WERI-Rb-1 (cell line): ENCODE measurements around the gene GRID1.

Source experiments
- DNase-seq: peaks from one replicate; pipeline ENCODE4 v3.0.0-alpha.2; 2020
- H3K27ac ChIP-seq: fragments of 250-450 bp; sonication (Bioruptor Pico); 2 replicates; pipeline ENCODE4 v1.5.1; 2020; ENCODE audit warnings: mild to moderate bottlenecking, moderate library complexity
- H3K27me3 ChIP-seq: fragments of 250-450 bp; sonication (Bioruptor Pico); 2 replicates; pipeline ENCODE4 v1.5.1; 2021; ENCODE audit warnings: mild to moderate bottlenecking, low read depth, moderate library complexity; ENCODE audit not compliant: insufficient read depth, severe bottlenecking
- H3K36me3 ChIP-seq: fragments of 250-450 bp; sonication (Bioruptor Pico); 2 replicates; pipeline ENCODE4 v1.5.1; 2020; ENCODE audit warnings: mild to moderate bottlenecking, moderate library complexity
- H3K4me3 ChIP-seq: 2 replicates; pipeline ENCODE4 v1.5.1; 2011; ENCODE audit warnings: low read depth, mild to moderate bottlenecking, control low read depth, low read length
- H3K9me3 ChIP-seq: fragments of 250-450 bp; sonication (Bioruptor Pico); 2 replicates; pipeline ENCODE4 v1.5.1; 2021; ENCODE audit warnings: mild to moderate bottlenecking, moderate library complexity; ENCODE audit not compliant: severe bottlenecking
- TF ChIP-seq, protein P1 (sequence below): IDR thresholded peaks from 2 replicates; pipeline ENCODE4 v1.5.1; 2011; ENCODE audit warnings: low read depth, mild to moderate bottlenecking, control low read depth, inconsistent platforms, low read length

The GRID1 gene

DNA sequence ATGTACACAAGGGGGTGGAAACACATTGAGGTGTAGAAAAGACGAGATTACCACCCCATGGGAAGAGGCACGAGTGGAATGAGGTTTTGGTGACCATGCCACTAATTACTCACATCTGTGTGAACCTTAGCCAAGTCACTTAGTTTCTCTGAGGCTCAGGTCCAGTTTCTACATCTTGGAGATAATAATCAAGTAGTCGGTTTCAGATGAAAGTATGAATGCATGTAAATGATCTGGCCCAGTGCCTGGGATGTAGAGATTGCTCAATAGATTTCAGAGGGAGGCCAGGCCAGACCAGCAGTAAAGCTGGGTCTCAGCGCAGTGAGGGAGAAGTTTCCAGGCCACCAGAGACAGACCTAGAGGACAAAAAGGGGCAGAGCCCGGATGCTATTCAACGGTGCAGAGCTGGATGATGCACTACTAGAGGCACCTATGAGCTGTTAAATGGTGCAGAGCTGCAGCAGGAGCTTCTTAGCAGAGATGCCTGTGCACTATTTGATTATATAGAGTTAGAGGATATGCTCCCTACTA, 725.1 kb downstream of the GRID1 start:
- Histone ChIP-seq H3K36me3 (no peaks in the 10 kb centered on the region), H3K27me3 (no peaks in the 10 kb centered on the region), H3K4me3 (no peak overlapping the region), H3K27ac (no peak overlapping the region), H3K9me3 (no peaks in the 10 kb centered on the region)
- no peak for DNase-seq
- TF ChIP-seq, protein P1, sequence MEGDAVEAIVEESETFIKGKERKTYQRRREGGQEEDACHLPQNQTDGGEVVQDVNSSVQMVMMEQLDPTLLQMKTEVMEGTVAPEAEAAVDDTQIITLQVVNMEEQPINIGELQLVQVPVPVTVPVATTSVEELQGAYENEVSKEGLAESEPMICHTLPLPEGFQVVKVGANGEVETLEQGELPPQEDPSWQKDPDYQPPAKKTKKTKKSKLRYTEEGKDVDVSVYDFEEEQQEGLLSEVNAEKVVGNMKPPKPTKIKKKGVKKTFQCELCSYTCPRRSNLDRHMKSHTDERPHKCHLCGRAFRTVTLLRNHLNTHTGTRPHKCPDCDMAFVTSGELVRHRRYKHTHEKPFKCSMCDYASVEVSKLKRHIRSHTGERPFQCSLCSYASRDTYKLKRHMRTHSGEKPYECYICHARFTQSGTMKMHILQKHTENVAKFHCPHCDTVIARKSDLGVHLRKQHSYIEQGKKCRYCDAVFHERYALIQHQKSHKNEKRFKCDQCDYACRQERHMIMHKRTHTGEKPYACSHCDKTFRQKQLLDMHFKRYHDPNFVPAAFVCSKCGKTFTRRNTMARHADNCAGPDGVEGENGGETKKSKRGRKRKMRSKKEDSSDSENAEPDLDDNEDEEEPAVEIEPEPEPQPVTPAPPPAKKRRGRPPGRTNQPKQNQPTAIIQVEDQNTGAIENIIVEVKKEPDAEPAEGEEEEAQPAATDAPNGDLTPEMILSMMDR, result no peak

DNA sequence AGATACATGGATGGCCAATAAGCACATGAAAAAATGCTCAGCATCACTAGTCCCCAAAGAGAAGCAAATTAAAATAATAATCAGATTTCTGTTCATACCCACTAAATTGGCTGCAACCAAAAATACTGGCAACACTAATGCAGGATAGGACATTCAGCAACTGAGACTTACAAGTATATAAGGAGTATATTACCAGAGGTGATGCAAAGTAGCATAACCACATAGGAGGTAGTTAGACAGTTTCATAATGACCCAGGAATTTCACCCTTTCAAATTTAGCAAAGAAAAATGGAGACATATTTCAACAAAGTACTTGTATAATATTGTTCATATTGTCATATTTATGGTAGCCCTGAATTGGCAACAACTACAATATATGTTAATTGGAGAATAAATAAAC, 727.8 kb downstream of the GRID1 start:
- no peaks in the 10 kb centered on the region for H3K27me3 ChIP-seq
- H3K36me3 ChIP-seq, result no peaks in the 10 kb centered on the region
- H3K27ac ChIP-seq, result no peak overlapping the region
- TF ChIP-seq, protein P1, result no peak
- no peak for DNase-seq
- H3K4me3 ChIP-seq, result no peak overlapping the region
- no peaks in the 10 kb centered on the region for H3K9me3 ChIP-seq

DNA sequence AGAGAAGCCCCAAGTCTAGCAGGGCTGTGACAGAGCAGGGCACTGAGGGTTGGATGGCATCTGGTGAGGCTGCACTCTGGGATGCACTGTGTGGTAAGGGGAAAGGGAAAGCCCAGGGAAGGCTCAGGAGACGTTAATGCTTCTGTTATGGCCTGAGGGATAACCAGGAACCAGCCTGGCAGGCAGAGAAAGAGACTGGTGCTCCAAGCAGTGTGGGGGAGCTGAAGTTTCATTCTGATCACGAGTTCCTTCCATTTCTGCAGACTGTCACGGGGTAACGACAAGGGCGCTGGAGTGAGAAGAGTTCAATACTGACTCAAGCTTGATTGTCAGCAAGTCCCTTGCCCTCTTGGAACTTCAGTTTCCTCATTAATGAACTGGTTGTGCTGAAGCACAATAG, 730.9 kb downstream of the GRID1 start:
- H3K27me3 ChIP-seq, result no peaks in the 10 kb centered on the region
- DNase-seq, result no peak
- H3K4me3 ChIP-seq, result no peak overlapping the region
- no peaks in the 10 kb centered on the region for H3K36me3 ChIP-seq
- no peak overlapping the region for H3K27ac ChIP-seq
- no peaks in the 10 kb centered on the region for H3K9me3 ChIP-seq
- TF ChIP-seq, protein P1, result no peak

DNA sequence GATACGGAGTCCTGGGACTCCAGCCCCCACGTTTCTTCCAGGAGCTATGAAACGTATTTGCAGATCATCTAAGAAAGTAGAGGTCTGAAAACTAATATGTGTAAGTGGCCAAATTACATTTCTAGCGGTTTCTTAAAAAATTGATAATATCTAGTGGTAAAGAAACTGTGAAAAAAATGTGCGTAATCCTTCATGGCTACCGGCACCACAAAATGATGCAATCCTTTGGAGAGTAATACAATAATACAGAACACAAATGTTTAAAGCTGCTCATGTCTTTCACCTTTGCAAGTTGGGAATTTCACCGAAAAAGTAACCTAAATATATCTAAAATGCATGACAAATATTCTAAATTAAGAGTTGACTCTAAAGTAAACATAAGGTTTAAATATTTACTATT, 742.1 kb downstream of the GRID1 start:
- TF ChIP-seq, protein P1, result no peak
- Histone ChIP-seq H3K4me3 (no peak overlapping the region), H3K36me3 (no peaks in the 10 kb centered on the region), H3K9me3 (no peaks in the 10 kb centered on the region), H3K27me3 (no peaks in the 10 kb centered on the region), H3K27ac (no peak overlapping the region)
- DNase-seq, result no peak

DNA sequence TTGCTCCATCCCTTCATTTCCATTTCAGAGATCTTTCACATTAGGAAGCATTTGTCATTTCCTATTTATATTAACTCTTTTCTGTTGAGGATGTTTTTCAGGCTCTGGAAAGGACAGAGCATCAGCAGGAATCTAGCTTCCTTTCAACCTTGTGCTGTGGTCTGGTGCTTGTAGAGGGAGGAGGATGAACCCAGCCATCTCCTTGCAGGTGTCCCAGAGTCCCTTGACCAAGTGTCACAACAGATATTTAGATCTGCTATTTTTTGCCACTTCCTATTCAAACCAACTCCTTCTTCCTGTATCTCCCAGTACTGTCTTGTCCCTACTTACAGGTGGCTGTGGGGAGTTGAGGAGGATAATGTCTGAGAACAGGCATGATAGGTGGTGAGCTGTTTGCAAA, 742.8 kb downstream of the GRID1 start:
- H3K27ac ChIP-seq, result no peak overlapping the region
- H3K27me3 ChIP-seq, result no peaks in the 10 kb centered on the region

DNA sequence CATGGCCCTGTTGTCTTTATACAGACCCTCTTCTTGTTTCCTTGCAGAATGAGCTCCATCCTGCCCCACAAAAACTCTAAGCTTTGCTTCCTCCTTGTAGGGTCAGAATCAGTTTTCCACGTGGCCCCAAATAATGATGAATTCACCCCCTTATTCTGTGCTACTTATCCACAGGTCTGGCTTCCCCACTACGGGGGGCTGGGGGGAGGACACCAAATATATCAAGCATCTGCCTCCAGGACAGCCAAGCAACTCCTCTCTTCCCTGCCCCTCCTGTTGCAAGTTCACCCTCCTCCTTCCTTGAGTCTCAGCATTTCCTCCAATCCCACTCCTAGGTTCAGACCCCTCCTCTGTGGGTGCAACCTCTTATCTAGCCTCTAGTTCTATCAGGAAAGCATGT, 743.3 kb downstream of the GRID1 start:
- H3K36me3 ChIP-seq, result no peaks in the 10 kb centered on the region
- H3K4me3 ChIP-seq, result no peak overlapping the region
- H3K27me3 ChIP-seq, result no peaks in the 10 kb centered on the region
- no peak overlapping the region for H3K27ac ChIP-seq
- H3K9me3 ChIP-seq, result no peaks in the 10 kb centered on the region
- TF ChIP-seq, protein P1, result no peak
- no peak for DNase-seq

More for the DNA sequence above, 742.8 kb downstream of the GRID1 start:
- no peaks in the 10 kb centered on the region for H3K36me3 ChIP-seq
- no peak overlapping the region for H3K4me3 ChIP-seq
- no peaks in the 10 kb centered on the region for H3K9me3 ChIP-seq
- TF ChIP-seq, protein P1, result no peak
- DNase-seq, result no peak
